ENCODE data around the gene SSU72. TPM values are rescaled to one million over a fixed set of nuclear protein-coding genes. Genes with fewer than 3 reads are reported as not detected.
A peak's percentile ranks its signal among the peaks of the same experiment; 100 is the strongest.
"Not testable (repeated sequence)": the region's sequence is repeated elsewhere in the genome, so short reads cannot be mapped to it uniquely, and the experiment has no call there.

SSU72 gene
- total RNA-seq, 1 donor from 2014 or later: 118 TPM

DNA sequence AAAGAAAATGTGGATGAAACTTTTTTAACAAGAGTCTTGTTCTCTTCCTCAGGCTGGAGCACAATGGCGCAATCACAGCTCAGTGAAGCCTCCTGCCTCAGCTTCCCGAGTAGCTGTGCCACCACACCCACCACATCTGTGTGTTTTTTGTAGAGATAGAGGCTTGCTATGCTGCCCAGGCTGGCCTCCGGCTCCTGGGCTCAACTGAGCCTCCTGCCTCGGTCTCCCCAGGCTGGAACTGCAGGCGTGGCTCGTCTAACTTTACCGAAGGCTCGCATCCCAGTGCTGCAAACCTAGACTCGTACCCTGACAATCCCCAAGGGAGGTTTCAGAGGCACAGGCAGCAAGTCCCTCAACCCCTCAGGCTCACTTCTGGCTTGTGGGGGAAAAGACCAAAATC, 14.5 kb downstream of the SSU72 start:
- no peak for DNase-seq (ENCODE audit: low spot score, unreplicated experiment)
- TF ChIP-seq, protein P1, sequence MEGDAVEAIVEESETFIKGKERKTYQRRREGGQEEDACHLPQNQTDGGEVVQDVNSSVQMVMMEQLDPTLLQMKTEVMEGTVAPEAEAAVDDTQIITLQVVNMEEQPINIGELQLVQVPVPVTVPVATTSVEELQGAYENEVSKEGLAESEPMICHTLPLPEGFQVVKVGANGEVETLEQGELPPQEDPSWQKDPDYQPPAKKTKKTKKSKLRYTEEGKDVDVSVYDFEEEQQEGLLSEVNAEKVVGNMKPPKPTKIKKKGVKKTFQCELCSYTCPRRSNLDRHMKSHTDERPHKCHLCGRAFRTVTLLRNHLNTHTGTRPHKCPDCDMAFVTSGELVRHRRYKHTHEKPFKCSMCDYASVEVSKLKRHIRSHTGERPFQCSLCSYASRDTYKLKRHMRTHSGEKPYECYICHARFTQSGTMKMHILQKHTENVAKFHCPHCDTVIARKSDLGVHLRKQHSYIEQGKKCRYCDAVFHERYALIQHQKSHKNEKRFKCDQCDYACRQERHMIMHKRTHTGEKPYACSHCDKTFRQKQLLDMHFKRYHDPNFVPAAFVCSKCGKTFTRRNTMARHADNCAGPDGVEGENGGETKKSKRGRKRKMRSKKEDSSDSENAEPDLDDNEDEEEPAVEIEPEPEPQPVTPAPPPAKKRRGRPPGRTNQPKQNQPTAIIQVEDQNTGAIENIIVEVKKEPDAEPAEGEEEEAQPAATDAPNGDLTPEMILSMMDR (IDR thresholded peaks at IDR 0.05; ENCODE audit: unreplicated experiment): no peak
- Mint-ChIP-seq H3K36me3 (ENCODE audit: insufficient read depth) (peaks cover 15% of the 10 kb centered on the region), H3K27ac (no peak overlapping the region), H3K9me3 (ENCODE audit: low read depth) (no peaks in the 10 kb centered on the region), H3K27me3 (no peaks in the 10 kb centered on the region), H3K4me1 (ENCODE audit: low read depth) (no peaks in the 10 kb centered on the region), H3K4me3 (ENCODE audit: low read depth) (no peak overlapping the region)

- H3K4me1 Mint-ChIP-seq (ENCODE audit: low read depth): no peaks in the 10 kb centered on the region
- no peak overlapping the region for H3K27ac Mint-ChIP-seq
- H3K9me3 Mint-ChIP-seq (ENCODE audit: low read depth): no peaks in the 10 kb centered on the region
- peaks cover 8% of the 10 kb centered on the region for H3K36me3 Mint-ChIP-seq (ENCODE audit: insufficient read depth)
- TF ChIP-seq, protein P1 (IDR thresholded peaks at IDR 0.05; ENCODE audit: unreplicated experiment): no peak
- no peak overlapping the region for H3K4me3 Mint-ChIP-seq (ENCODE audit: low read depth)
- H3K27me3 Mint-ChIP-seq: no peaks in the 10 kb centered on the region
- no peak for DNase-seq (ENCODE audit: low spot score, unreplicated experiment)
Observed at GRCh38 chr1:1559066-1559465, 15.6 kb downstream of the SSU72 start.

- H3K27me3 Mint-ChIP-seq: no peaks in the 10 kb centered on the region
- DNase-seq (ENCODE audit: low spot score, unreplicated experiment): no peak
- no peak overlapping the region for H3K27ac Mint-ChIP-seq
- peaks cover 7% of the 10 kb centered on the region for H3K36me3 Mint-ChIP-seq (ENCODE audit: insufficient read depth)
- TF ChIP-seq, protein P1 (IDR thresholded peaks at IDR 0.05; ENCODE audit: unreplicated experiment): no peak
- no peaks in the 10 kb centered on the region for H3K9me3 Mint-ChIP-seq (ENCODE audit: low read depth)
- no peak overlapping the region for H3K4me3 Mint-ChIP-seq (ENCODE audit: low read depth)
- no peaks in the 10 kb centered on the region for H3K4me1 Mint-ChIP-seq (ENCODE audit: low read depth)
Observed at GRCh38 chr1:1558591-1558990, 16.1 kb downstream of the SSU72 start.

- H3K9me3 Mint-ChIP-seq (ENCODE audit: low read depth); DNase-seq (ENCODE audit: low spot score, unreplicated experiment): not testable (repeated sequence)
Observed at GRCh38 chr1:1557688-1558087, 17.0 kb downstream of the SSU72 start.

DNA sequence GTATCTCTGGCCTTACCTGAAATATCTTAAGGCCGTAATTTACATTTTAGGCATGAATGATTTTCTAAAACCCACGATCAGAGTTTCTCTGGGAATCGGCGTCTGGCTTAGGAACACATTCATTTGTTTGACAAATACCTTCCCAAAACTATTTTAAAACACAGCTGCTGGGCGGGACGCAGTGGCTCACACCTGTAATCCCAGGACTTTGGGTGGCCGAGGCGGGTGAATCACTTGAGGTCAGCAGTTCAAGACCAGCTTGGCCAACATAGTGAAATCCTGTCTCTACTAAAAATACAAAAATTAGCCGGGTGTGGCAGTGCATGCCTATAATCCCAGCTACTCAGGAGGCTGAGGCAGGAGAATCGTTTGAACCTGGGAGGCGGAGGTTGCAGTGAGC, 17.7 kb downstream of the SSU72 start:
- DNase-seq (ENCODE audit: low spot score, unreplicated experiment); H3K27ac Mint-ChIP-seq; H3K9me3 Mint-ChIP-seq (ENCODE audit: low read depth); H3K27me3 Mint-ChIP-seq; H3K36me3 Mint-ChIP-seq (ENCODE audit: insufficient read depth); H3K4me1 Mint-ChIP-seq (ENCODE audit: low read depth); H3K4me3 Mint-ChIP-seq (ENCODE audit: low read depth): not testable (repeated sequence)

More at GRCh38 chr1:1557688-1558087, 17.0 kb downstream of the SSU72 start:
- H3K4me1 Mint-ChIP-seq (ENCODE audit: low read depth); H3K36me3 Mint-ChIP-seq (ENCODE audit: insufficient read depth); H3K27me3 Mint-ChIP-seq; H3K4me3 Mint-ChIP-seq (ENCODE audit: low read depth); H3K27ac Mint-ChIP-seq: not testable (repeated sequence)

- Mint-ChIP-seq H3K27me3 (no peaks in the 10 kb centered on the region), H3K9me3 (ENCODE audit: low read depth) (no peaks in the 10 kb centered on the region), H3K4me3 (ENCODE audit: low read depth) (no peak overlapping the region), H3K4me1 (ENCODE audit: low read depth) (no peaks in the 10 kb centered on the region), H3K27ac (peak overlapping the region; percentile 37), H3K36me3 (ENCODE audit: insufficient read depth) (no peaks in the 10 kb centered on the region)
- no peak for DNase-seq (ENCODE audit: low spot score, unreplicated experiment)
- TF ChIP-seq, protein P1 (IDR thresholded peaks at IDR 0.05; ENCODE audit: unreplicated experiment): no peak
Observed at GRCh38 chr1:1556505-1556904, 18.2 kb downstream of the SSU72 start.

All from progenitor cell of endocrine pancreas (in vitro differentiated cells).